ENCODE data around the gene MRPL19. TPM values are rescaled to one million over a fixed set of nuclear protein-coding genes. Genes with fewer than 3 reads are reported as not detected.

The MRPL19 gene
- total and polyA plus RNA-seq, 10 of the 15 experiments (the other 5 are each of a cell fraction or from before 2014, with no cell fraction given): 13.1 to 99.0 (median 56.6) TPM

- no peak for TF ChIP-seq CTCF (IDR thresholded peaks at IDR 0.05 in 2 of 3, conservative IDR thresholded peaks at IDR 0.05 in 1 of 3; ENCODE audit: control insufficient read depth in 2 of 3, extremely low read depth in 1 of 3, insufficient read depth in 1 of 3, low read depth in 3 of 3, low read length in 3 of 3)
- no peak for TF ChIP-seq EZH2 (IDR thresholded peaks at IDR 0.05; ENCODE audit: borderline replicate concordance, control insufficient read depth, low read depth, low read length)
- no peak for TF ChIP-seq KDM1A (IDR thresholded peaks at IDR 0.05; ENCODE audit: borderline replicate concordance)
- TF ChIP-seq MEF2B (IDR thresholded peaks at IDR 0.05; ENCODE audit: partially characterized antibody, poor library complexity, severe bottlenecking): no peak
- TF ChIP-seq DPF2 (IDR thresholded peaks at IDR 0.05): no peak
- TF ChIP-seq IKZF1 (conservative IDR thresholded peaks at IDR 0.05): no peak
- no peak for TF ChIP-seq MYC (IDR thresholded peaks at IDR 0.05; ENCODE audit: insufficient read depth, insufficient read length, insufficient replicate concordance, low read length, severe bottlenecking)
- TF ChIP-seq TARDBP (IDR thresholded peaks at IDR 0.05; ENCODE audit: borderline replicate concordance): no peak
Observed at GRCh38 chr2:75603477-75603876, 43.1 kb upstream of the MRPL19 start (continued).

DNA sequence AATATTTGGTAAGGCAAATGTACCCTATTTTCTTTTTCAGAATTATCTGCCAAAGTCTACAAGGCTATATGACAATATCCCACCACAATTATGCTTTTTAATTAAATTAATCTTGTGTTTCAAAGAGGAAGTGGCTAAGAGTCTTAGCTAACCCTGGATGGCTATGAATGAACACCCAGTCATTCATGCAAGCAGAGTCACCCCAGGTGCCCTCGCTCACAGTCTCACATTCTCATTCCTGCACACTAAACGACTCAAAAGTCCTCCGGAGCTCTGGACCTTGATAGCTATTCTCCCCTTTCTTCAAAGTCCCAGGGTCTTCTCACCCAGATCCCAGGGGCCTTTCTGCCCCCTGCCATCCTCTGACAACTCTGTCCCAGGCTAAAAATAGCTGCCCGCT lies 42.1 kb upstream of the MRPL19 start:
- DNase-seq (ENCODE audit: low read depth, low spot score): no peak
- Histone ChIP-seq H3K79me2 (ENCODE audit: control insufficient read depth, insufficient read depth, low read length) (no peaks in the 10 kb centered on the region), H3K4me1 (ENCODE audit: control insufficient read depth, insufficient read depth, low read length) (0 out of 2 replicates have a peak, but pooled peaks cover 2% of the 10 kb centered on the region), H3K4me2 (ENCODE audit: control insufficient read depth, insufficient read depth) (no peak overlapping the region), H3K4me3 (no peak overlapping the region), H3K9ac (ENCODE audit: control insufficient read depth, insufficient read depth, low read length) (no peak overlapping the region), H4K20me1 (ENCODE audit: control insufficient read depth, insufficient read depth) (no peaks in the 10 kb centered on the region), H3K9me3 (replicated peaks; ENCODE audit: control insufficient read depth, insufficient read depth, low read length) (no peaks in the 10 kb centered on the region), H3K36me3 (ENCODE audit: control insufficient read depth in 2 of 2, insufficient read depth in 2 of 2, low read length in 1 of 2) (no peaks in the 10 kb centered on the region), H3K27me3 (replicated peaks in 1 of 2; ENCODE audit: control insufficient read depth in 2 of 2, insufficient read depth in 2 of 2, low read length in 1 of 2) (no peaks in the 10 kb centered on the region; a peak in 1 of 4 replicates), H2AFZ (ENCODE audit: control insufficient read depth, low read depth, low read length) (no peak overlapping the region), H3K27ac (ENCODE audit: control insufficient read depth, insufficient read depth) (no peak overlapping the region)
- BruUV-seq (replicated peaks): no TSS peak
- WGBS (ENCODE audit: insufficient coverage, insufficient replicate concordance, low lambda C conversion rate, missing lambda C conversion rate): 12% methylated on average over 4 of the region's 4 CpGs
- intact Hi-C loops (cut with micrococcal nuclease; ENCODE audit: unreplicated experiment) (no loop called here), in situ Hi-C loops (cut with MboI) (loop anchor here (10.0 kb wide), 1 partner anchor 910 kb away; no protein-coding TSS in a partner anchor)
- ChIA-PET RAD21 (ENCODE audit: unreplicated experiment) (interaction anchor here (1.4 to 3.1 kb wide), 2 partner anchors 138 to 199 kb away, joined by 5 to 19 read pairs; no protein-coding TSS in a partner anchor), POLR2A (interaction anchor here (1.3 kb wide), 1 partner anchor 116 kb away, joined by 3 read pairs; no protein-coding TSS in a partner anchor), CTCF (interaction anchor here (0.6 to 2.4 kb wide), 6 partner anchors 24 to 686 kb away, joined by 3 to 6 read pairs (median 4); no protein-coding TSS in a partner anchor), SMC1A (ENCODE audit: uncharacterized antibody, unreplicated experiment) (interaction anchor here (0.9 to 3.4 kb wide), 5 partner anchors 31 to 540 kb away, joined by 3 to 13 read pairs (median 3); no protein-coding TSS in a partner anchor)
- ATAC-seq: peak; percentile 38; the same call in 2 of the 3 replicates
- FAIRE-seq: no peak
- TF ChIP-seq NR2C1 (IDR thresholded peaks at IDR 0.05): no peak
- no peak for TF ChIP-seq RAD21 (IDR thresholded peaks at IDR 0.05; ENCODE audit: insufficient read depth, low read depth, low read length)
- no peak for TF ChIP-seq PRDM15 (CRISPR knock-in tag; IDR thresholded peaks at IDR 0.05)
- TF ChIP-seq SPI1 (IDR thresholded peaks at IDR 0.05; ENCODE audit: borderline replicate concordance, insufficient read depth, low read depth, low read length): peak; percentile 41; the same call in 1 of the 2 replicates
- TF ChIP-seq MTA3 (IDR thresholded peaks at IDR 0.05; ENCODE audit: borderline replicate concordance, low read length): no peak
